Endothelial cell of umbilical vein (primary cell): ENCODE measurements around the gene AP3S2.

Source experiments
- CTCF ChIP-seq, 2 donors: IDR thresholded peaks; 1 replicate in 1 of 2; 2 replicates in 1 of 2; pipeline ENCODE4 v1.5.1; 2011; ENCODE audit warnings: low read length in 2 of 2, mild to moderate bottlenecking in 2 of 2, moderate library complexity in 2 of 2, control low read depth in 1 of 2, inconsistent platforms in 1 of 2, low read depth in 1 of 2; ENCODE audit not compliant: insufficient read depth in 1 of 2; ENCODE audit errors: extremely low read depth in 1 of 2
- GATA2 ChIP-seq: IDR thresholded peaks from 2 replicates; pipeline ENCODE4 v1.7.0; 2011; ENCODE audit warnings: low read depth, mild to moderate bottlenecking, moderate library complexity, mixed read lengths, low read length; ENCODE audit not compliant: insufficient read length, insufficient read depth
- MAX ChIP-seq: IDR thresholded peaks from 2 replicates; pipeline ENCODE4 v1.6.1; 2011; ENCODE audit not compliant: insufficient read depth, insufficient read length
- POLR2A ChIP-seq: IDR thresholded peaks from 2 replicates; pipeline ENCODE4 v1.6.1; 2012; ENCODE audit warnings: low read depth, mild to moderate bottlenecking, control low read depth, low read length
- POLR2AphosphoS5 ChIP-seq: IDR thresholded peaks from 2 replicates; pipeline ENCODE4 v1.6.1; 2012; ENCODE audit warnings: low read depth, mild to moderate bottlenecking, control low read depth, low read length, moderate library complexity; ENCODE audit not compliant: insufficient read depth

- TF ChIP-seq CTCF (IDR thresholded peaks at IDR 0.05; ENCODE audit: extremely low read depth in 1 of 2, insufficient read depth in 1 of 2, low read depth in 1 of 2, low read length in 2 of 2) (no peak), POLR2AphosphoS5 (no peak), MAX (no peak), POLR2A (no peak), GATA2 (no peak)
These were observed 36.1 kb downstream of the AP3S2 start for GRCh38 chr15:89857673-89858072.
